OCI-LY1 (cell line): ENCODE data around the gene RNH1.

Experiments used
- H2AFZ ChIP-seq: fragments of 200-600 bp; sonication (generic), shearing (Covaris generic); 2 replicates; pipeline ENCODE4 v1.6.0; 2014; ENCODE audit warnings: antibody characterized with exemption, mild to moderate bottlenecking, low read length
- H3F3A ChIP-seq: fragments of 200-600 bp; sonication (generic), shearing (Covaris generic); 2 replicates; pipeline ENCODE4 v1.6.0; 2014; ENCODE audit warnings: mild to moderate bottlenecking, antibody characterized with exemption, low read length, moderate library complexity; ENCODE audit not compliant: insufficient read depth
- H3K27ac ChIP-seq: fragments of 200-600 bp; sonication (generic); 2 replicates; pipeline ENCODE4 v1.5.1; 2014; ENCODE audit warnings: low read length, mixed run types, mild to moderate bottlenecking, low read depth; ENCODE audit not compliant: poor library complexity, severe bottlenecking
- H3K27me3 ChIP-seq: fragments of 200-600 bp; sonication (generic); 2 replicates; pipeline ENCODE4 v1.6.0; 2014; ENCODE audit warnings: antibody characterized with exemption, mild to moderate bottlenecking, low read length, moderate library complexity; ENCODE audit not compliant: insufficient read depth
- H3K36me3 ChIP-seq: fragments of 200-600 bp; sonication (generic); 2 replicates; pipeline ENCODE4 v1.6.1; 2014; ENCODE audit warnings: mild to moderate bottlenecking, antibody characterized with exemption, low read length, moderate library complexity, mixed read lengths; ENCODE audit not compliant: insufficient read depth
- H3K4me1 ChIP-seq: fragments of 200-600 bp; sonication (generic); 2 replicates; pipeline ENCODE4 v1.5.1; 2014; ENCODE audit warnings: mild to moderate bottlenecking, low read length, moderate library complexity; ENCODE audit not compliant: insufficient read depth, severe bottlenecking
- H3K4me2 ChIP-seq: fragments of 200-600 bp; sonication (generic), shearing (Covaris generic); 2 replicates; pipeline ENCODE4 v1.6.1; 2014; ENCODE audit warnings: low read length
- H3K4me3 ChIP-seq: fragments of 200-600 bp; sonication (generic); 2 replicates; pipeline ENCODE4 v1.5.1; 2014; ENCODE audit warnings: low read length, low read depth, mild to moderate bottlenecking, mixed read lengths; ENCODE audit not compliant: poor library complexity, severe bottlenecking
- H3K79me2 ChIP-seq: fragments of 200-600 bp; shearing (Covaris generic); 2 replicates; pipeline ENCODE4 v1.6.1; 2016; ENCODE audit warnings: mixed run types, low read length, mixed read lengths; ENCODE audit not compliant: insufficient read depth
- H3K9ac ChIP-seq: fragments of 200-600 bp; sonication (generic), shearing (Covaris generic); 2 replicates; pipeline ENCODE4 v1.6.1; 2014; ENCODE audit warnings: mild to moderate bottlenecking, low read length, mixed read lengths
- H3K9me2 ChIP-seq: fragments of 200-600 bp; sonication (generic), shearing (Covaris generic); 2 replicates; pipeline ENCODE4 v1.6.1; 2014; ENCODE audit warnings: low read depth, mild to moderate bottlenecking, low read length, mixed read lengths
- H3K9me3 ChIP-seq: fragments of 200-600 bp; shearing (Covaris generic); 2 replicates; pipeline ENCODE4 v1.6.1; 2014; ENCODE audit warnings: low read length, mixed read lengths
- H4K20me1 ChIP-seq: fragments of 200-600 bp; sonication (generic), shearing (Covaris generic); 2 replicates; pipeline ENCODE4 v1.6.0; 2016; ENCODE audit warnings: mild to moderate bottlenecking, low read length; ENCODE audit not compliant: insufficient read depth
- EZH2 ChIP-seq: fragments of 200-600 bp; sonication (generic), shearing (Covaris generic); IDR thresholded peaks from 2 replicates; pipeline ENCODE4 v1.8.0; 2017; ENCODE audit warnings: borderline replicate concordance, mixed run types, mild to moderate bottlenecking, antibody characterized with exemption, low read length, moderate library complexity, mixed read lengths
- TF ChIP-seq, protein P1 (sequence below): fragments of 200-600 bp; sonication (generic), shearing (Covaris generic); IDR thresholded peaks from 2 replicates; pipeline ENCODE4 v1.5.1; 2017; ENCODE audit warnings: mild to moderate bottlenecking, antibody characterized with exemption, low read length, moderate library complexity, mixed read lengths

Gene RNH1

DNA sequence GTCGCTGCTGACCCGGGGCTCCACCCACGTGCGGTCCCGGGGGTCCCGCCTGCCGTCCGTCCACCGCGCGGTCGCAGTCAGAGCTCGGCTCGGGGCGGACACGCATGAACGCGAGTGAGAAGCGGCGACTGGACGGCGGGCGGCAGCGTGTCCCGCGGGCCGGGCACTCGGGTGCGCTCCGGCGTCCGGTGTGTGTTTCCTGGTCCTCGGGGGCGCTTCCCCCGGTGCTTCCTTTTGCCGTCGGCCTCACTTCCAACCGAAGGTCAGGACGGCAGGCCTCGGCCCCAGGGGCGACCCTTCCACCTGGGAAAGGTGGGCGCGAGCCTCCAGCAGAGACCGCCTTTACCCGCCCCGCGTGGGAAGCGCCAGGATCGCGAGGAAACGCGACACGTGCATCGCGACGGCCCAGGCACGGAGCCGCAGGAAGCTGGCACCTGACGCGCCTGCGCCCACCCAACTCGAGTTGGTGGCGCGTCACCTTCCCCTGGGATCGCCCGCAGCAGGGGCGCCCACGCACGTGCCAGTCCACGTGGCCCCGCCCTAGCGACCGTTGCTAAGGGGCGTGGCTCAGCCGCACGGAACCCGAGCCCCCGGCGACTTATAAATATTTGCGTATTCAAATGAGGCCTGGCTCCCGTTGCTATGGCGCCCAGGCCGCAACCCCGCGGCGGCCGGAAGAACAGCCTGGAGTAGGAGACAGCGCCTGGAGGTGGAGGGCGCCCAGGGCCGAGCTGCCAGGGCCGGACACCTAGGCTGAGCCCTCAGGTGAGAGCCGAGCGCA, 30.0 kb upstream of the RNH1 start, which contains the start of gene LRRC56:
Gene LRRC56, plus strand, starts transcription at position 687 of the 781 bp plus-strand sequence. CDS start 3,158 bp downstream, outside the sequence.
- Histone ChIP-seq H3K27me3 (no peaks in the 10 kb centered on the region), H3K79me2 (no peaks in the 10 kb centered on the region), H3F3A (peaks cover 5% of the 10 kb centered on the region; the same call in 1 of the 2 replicates), H3K27ac (peak within 1 kb of the TSS; percentile 84), H3K9ac (peak within 1 kb of the TSS; percentile 72), H3K9me3 (no peaks in the 10 kb centered on the region), H4K20me1 (no peaks in the 10 kb centered on the region), H3K9me2 (no peaks in the 10 kb centered on the region), H3K4me2 (peak within 1 kb of the TSS; percentile 65), H2AFZ (no peak within 1 kb of the TSS), H3K36me3 (peaks cover 12% of the 10 kb centered on the region; the same call in 1 of the 2 replicates), H3K4me1 (peaks cover 28% of the 10 kb centered on the region), H3K4me3 (peak within 1 kb of the TSS; percentile 71)
- TF ChIP-seq, protein P1, sequence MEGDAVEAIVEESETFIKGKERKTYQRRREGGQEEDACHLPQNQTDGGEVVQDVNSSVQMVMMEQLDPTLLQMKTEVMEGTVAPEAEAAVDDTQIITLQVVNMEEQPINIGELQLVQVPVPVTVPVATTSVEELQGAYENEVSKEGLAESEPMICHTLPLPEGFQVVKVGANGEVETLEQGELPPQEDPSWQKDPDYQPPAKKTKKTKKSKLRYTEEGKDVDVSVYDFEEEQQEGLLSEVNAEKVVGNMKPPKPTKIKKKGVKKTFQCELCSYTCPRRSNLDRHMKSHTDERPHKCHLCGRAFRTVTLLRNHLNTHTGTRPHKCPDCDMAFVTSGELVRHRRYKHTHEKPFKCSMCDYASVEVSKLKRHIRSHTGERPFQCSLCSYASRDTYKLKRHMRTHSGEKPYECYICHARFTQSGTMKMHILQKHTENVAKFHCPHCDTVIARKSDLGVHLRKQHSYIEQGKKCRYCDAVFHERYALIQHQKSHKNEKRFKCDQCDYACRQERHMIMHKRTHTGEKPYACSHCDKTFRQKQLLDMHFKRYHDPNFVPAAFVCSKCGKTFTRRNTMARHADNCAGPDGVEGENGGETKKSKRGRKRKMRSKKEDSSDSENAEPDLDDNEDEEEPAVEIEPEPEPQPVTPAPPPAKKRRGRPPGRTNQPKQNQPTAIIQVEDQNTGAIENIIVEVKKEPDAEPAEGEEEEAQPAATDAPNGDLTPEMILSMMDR, result no peak
- no peak for TF ChIP-seq EZH2

DNA sequence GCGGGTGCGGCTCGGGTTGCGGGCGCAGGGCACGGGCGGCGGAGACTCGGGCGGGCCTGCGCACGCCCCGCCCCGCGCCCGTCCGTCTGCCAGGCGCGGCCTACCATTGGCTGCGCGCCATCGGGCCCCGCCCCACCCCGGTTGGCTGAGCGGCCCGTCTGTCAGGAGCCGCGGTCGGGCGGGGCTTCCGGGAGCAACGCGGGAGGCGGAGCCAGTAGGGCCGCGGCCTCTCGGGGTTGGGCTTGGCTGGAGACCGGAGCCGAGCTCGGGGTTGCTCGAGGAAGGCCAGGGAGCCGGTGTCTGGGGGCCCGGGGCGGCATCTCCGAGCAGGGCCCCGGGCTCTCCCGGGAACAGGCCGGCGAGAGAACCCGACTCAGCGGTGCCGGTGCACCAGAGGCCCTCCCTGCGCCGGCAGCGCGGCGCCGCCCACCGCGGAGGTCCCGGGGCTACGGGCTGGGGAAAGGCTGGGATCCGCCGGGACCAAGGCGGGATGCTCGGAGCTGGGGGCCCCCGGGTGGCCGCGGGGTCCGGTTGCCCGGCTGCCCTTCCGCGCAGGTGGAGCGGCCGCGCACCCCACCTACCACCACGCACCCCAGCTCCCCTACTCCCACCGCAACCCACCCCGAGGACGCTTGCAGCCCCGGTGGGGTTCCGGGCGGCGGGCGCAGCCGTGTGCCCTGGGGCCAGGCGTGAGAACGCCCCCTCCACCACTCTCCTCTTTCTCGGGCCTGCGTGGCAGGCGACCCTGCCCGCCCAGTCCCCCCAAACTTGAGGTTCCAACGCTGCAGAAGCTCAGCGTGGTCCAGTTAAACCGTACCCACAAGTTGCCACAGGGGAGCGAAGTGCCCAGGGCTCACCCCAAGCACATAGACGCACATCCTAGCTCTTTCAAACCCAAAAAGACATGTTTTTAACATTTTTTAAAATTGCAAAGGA, 28.7 kb upstream of the RNH1 start, which contains the start of gene HRAS:
Gene HRAS, minus strand, starts transcription at position 58 of the 936 bp plus-strand sequence.
- Histone ChIP-seq H3K36me3 (peaks cover 16% of the 10 kb centered on the region), H3K4me3 (peak within 1 kb of the TSS; percentile 86), H3K27me3 (no peaks in the 10 kb centered on the region), H3K79me2 (no peaks in the 10 kb centered on the region), H4K20me1 (no peaks in the 10 kb centered on the region), H3K4me2 (peak within 1 kb of the TSS; percentile 73), H3K9ac (peak within 1 kb of the TSS; percentile 83), H2AFZ (no peak within 1 kb of the TSS), H3K9me2 (no peaks in the 10 kb centered on the region), H3K4me1 (peaks cover 28% of the 10 kb centered on the region), H3K9me3 (no peaks in the 10 kb centered on the region), H3K27ac (peak within 1 kb of the TSS; percentile 84), H3F3A (peaks cover 5% of the 10 kb centered on the region; the same call in 1 of the 2 replicates)
- TF ChIP-seq, protein P1, result no peak
- TF ChIP-seq EZH2, result no peak

DNA sequence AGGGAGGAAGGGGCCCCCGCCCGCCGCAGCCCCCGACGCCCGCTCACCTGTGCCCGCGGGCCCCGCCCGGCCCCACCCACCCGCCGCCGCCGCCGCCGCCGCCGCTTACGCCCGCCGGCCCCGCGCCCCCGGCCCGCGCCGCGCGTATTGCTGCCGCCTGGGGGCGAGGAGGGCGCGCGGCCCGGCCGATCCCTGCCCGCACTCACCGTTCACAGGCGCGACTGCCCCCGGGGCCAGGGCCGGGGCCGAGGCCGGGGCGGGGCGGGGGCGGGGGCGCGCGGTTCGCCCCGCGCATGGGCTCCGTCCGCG, 28.1 kb upstream of the RNH1 start:
- peak overlapping the region; percentile 86 for H3K4me3 ChIP-seq
- H3K9me3 ChIP-seq, result no peaks in the 10 kb centered on the region
- H3K27ac ChIP-seq, result no peak overlapping the region
- H3K79me2 ChIP-seq, result no peaks in the 10 kb centered on the region
- H3K27me3 ChIP-seq, result no peaks in the 10 kb centered on the region
- peak overlapping the region; percentile 83; the same call in 1 of the 2 replicates for H3K9ac ChIP-seq
- H3K4me1 ChIP-seq, result peaks cover 28% of the 10 kb centered on the region
- peaks cover 5% of the 10 kb centered on the region; the same call in 1 of the 2 replicates for H3F3A ChIP-seq
- no peak for TF ChIP-seq EZH2
- TF ChIP-seq, protein P1, result no peak
- no peaks in the 10 kb centered on the region for H3K9me2 ChIP-seq
- H2AFZ ChIP-seq, result no peak overlapping the region
- H3K4me2 ChIP-seq, result peak overlapping the region; percentile 73; the same call in 1 of the 2 replicates
- no peaks in the 10 kb centered on the region for H4K20me1 ChIP-seq
- H3K36me3 ChIP-seq, result peaks cover 16% of the 10 kb centered on the region
